ENCODE measurements around the gene ENTPD3. TPM values are rescaled to one million over a fixed set of nuclear protein-coding genes. Genes with fewer than 3 reads are reported as not detected.

The ENTPD3 gene
- total RNA-seq, 2 experiments from 2014 or later: not detected

GRCh38 chr3:40366203-40367162, 20.5 kb upstream of the ENTPD3 start:
- Histone ChIP-seq H3K9me2 (ENCODE audit: insufficient read depth, low read length) (no peaks in the 10 kb centered on the region), H3K9me3 (ENCODE audit: low read length) (no peaks in the 10 kb centered on the region), H3K27ac (ENCODE audit: low read depth, low read length, poor library complexity, severe bottlenecking) (no peak overlapping the region), H2AFZ (ENCODE audit: low read length) (no peak overlapping the region), H3K4me3 (ENCODE audit: low read depth, low read length, poor library complexity, severe bottlenecking) (no peak overlapping the region), H3K4me1 (ENCODE audit: insufficient read depth, low read length, poor library complexity, severe bottlenecking) (no peaks in the 10 kb centered on the region), H3K79me2 (ENCODE audit: insufficient read depth, low read depth, low read length) (no peaks in the 10 kb centered on the region), H4K20me1 (ENCODE audit: insufficient read depth, low read length) (no peaks in the 10 kb centered on the region), H3K4me2 (ENCODE audit: low read length) (no peak overlapping the region), H3K36me3 (ENCODE audit: insufficient read depth, low read length) (no peaks in the 10 kb centered on the region)
- ChIA-PET POLR2A (interaction anchor here (1.0 kb wide), 1 partner anchor 11 kb away, joined by 6 read pairs; no protein-coding TSS in a partner anchor), CTCF (ENCODE audit: unreplicated experiment) (no interaction called here)
- TF ChIP-seq EZH2phosphoT487 (IDR thresholded peaks at IDR 0.05; ENCODE audit: borderline replicate concordance, low read depth, low read length) (no peak), CTCF (conservative IDR thresholded peaks at IDR 0.05; ENCODE audit: low read length) (no peak)
- intact Hi-C loops (cut with micrococcal nuclease; ENCODE audit: unreplicated experiment): no loop called here
- BruUV-seq (replicated peaks): no TSS peak
- no peak for DNase-seq (ENCODE audit: low spot score)

- Histone ChIP-seq H2AFZ (ENCODE audit: low read length) (no peak overlapping the region), H3K36me3 (ENCODE audit: insufficient read depth, low read length) (no peaks in the 10 kb centered on the region), H3K79me2 (ENCODE audit: insufficient read depth, low read depth, low read length) (no peaks in the 10 kb centered on the region), H3K9me2 (ENCODE audit: insufficient read depth, low read length) (no peaks in the 10 kb centered on the region), H3K4me3 (ENCODE audit: low read depth, low read length, poor library complexity, severe bottlenecking) (no peak overlapping the region), H4K20me1 (ENCODE audit: insufficient read depth, low read length) (no peaks in the 10 kb centered on the region), H3K9me3 (ENCODE audit: low read length) (no peaks in the 10 kb centered on the region), H3K4me1 (ENCODE audit: insufficient read depth, low read length, poor library complexity, severe bottlenecking) (no peaks in the 10 kb centered on the region), H3K27ac (ENCODE audit: low read depth, low read length, poor library complexity, severe bottlenecking) (no peak overlapping the region), H3K4me2 (ENCODE audit: low read length) (no peak overlapping the region)
- intact Hi-C loops (cut with micrococcal nuclease; ENCODE audit: unreplicated experiment): no loop called here
- ChIA-PET POLR2A (no interaction called here), CTCF (ENCODE audit: unreplicated experiment) (no interaction called here)
- DNase-seq (ENCODE audit: low spot score): no peak
- BruUV-seq (replicated peaks): no TSS peak
- TF ChIP-seq EZH2phosphoT487 (IDR thresholded peaks at IDR 0.05; ENCODE audit: borderline replicate concordance, low read depth, low read length) (no peak), CTCF (conservative IDR thresholded peaks at IDR 0.05; ENCODE audit: low read length) (no peak)
Measured at GRCh38 chr3:40369716-40370115, 17.3 kb upstream of the ENTPD3 start.

- Histone ChIP-seq H3K4me1 (ENCODE audit: insufficient read depth, low read length, poor library complexity, severe bottlenecking) (no peaks in the 10 kb centered on the region), H3K79me2 (ENCODE audit: insufficient read depth, low read depth, low read length) (no peaks in the 10 kb centered on the region), H3K36me3 (ENCODE audit: insufficient read depth, low read length) (no peaks in the 10 kb centered on the region), H4K20me1 (ENCODE audit: insufficient read depth, low read length) (no peaks in the 10 kb centered on the region), H3K27ac (ENCODE audit: low read depth, low read length, poor library complexity, severe bottlenecking) (no peak overlapping the region), H2AFZ (ENCODE audit: low read length) (no peak overlapping the region), H3K9me3 (ENCODE audit: low read length) (no peaks in the 10 kb centered on the region), H3K9me2 (ENCODE audit: insufficient read depth, low read length) (no peaks in the 10 kb centered on the region), H3K4me3 (ENCODE audit: low read depth, low read length, poor library complexity, severe bottlenecking) (no peak overlapping the region), H3K4me2 (ENCODE audit: low read length) (no peak overlapping the region)
- no TSS peak for BruUV-seq (replicated peaks)
- TF ChIP-seq EZH2phosphoT487 (IDR thresholded peaks at IDR 0.05; ENCODE audit: borderline replicate concordance, low read depth, low read length) (no peak), CTCF (conservative IDR thresholded peaks at IDR 0.05; ENCODE audit: low read length) (no peak)
- intact Hi-C loops (cut with micrococcal nuclease; ENCODE audit: unreplicated experiment): no loop called here
- DNase-seq (ENCODE audit: low spot score): no peak
- ChIA-PET CTCF (ENCODE audit: unreplicated experiment) (no interaction called here), POLR2A (interaction anchor here (0.6 kb wide), 1 partner anchor 938 kb away, joined by 3 read pairs; no protein-coding TSS in a partner anchor)
Measured at GRCh38 chr3:40377822-40378221, 9.2 kb upstream of the ENTPD3 start.

All from OCI-LY7 (cell line).